ENCODE data around the gene PTPRA. TPM values are rescaled to one million over a fixed set of nuclear protein-coding genes. Genes with fewer than 3 reads are reported as not detected.
A peak's percentile ranks its signal among the peaks of the same experiment; 100 is the strongest.

PTPRA gene
- total and polyA plus RNA-seq, 2 of the 13 experiments (the other 11 are each of a cell fraction or from before 2014, with no cell fraction given), result 47.2 to 127 TPM

DNA sequence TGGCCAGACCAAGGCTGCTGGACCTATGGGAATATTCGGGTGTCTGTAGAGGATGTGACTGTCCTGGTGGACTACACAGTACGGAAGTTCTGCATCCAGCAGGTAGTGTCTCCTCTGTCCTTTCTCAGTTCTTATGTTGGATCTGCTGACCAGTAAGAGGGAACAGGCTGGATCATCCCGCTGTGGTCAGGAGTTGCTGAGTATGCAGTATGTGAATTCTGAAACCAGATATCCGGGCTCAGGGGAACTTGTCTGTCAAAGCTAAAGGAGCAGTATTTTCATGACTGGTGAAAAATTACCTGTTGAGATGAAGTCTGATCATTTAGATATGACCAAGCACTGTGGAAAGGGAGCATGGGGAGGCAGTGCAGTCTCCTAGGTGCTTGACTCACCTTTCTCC lies 148.0 kb downstream of the PTPRA start (continued):
- TF ChIP-seq, protein P1, sequence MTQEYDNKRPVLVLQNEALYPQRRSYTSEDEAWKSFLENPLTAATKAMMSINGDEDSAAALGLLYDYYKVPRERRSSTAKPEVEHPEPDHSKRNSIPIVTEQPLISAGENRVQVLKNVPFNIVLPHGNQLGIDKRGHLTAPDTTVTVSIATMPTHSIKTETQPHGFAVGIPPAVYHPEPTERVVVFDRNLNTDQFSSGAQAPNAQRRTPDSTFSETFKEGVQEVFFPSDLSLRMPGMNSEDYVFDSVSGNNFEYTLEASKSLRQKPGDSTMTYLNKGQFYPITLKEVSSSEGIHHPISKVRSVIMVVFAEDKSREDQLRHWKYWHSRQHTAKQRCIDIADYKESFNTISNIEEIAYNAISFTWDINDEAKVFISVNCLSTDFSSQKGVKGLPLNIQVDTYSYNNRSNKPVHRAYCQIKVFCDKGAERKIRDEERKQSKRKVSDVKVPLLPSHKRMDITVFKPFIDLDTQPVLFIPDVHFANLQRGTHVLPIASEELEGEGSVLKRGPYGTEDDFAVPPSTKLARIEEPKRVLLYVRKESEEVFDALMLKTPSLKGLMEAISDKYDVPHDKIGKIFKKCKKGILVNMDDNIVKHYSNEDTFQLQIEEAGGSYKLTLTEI (CRISPR knock-in tag; conservative IDR thresholded peaks at IDR 0.05), result no peak

DNA sequence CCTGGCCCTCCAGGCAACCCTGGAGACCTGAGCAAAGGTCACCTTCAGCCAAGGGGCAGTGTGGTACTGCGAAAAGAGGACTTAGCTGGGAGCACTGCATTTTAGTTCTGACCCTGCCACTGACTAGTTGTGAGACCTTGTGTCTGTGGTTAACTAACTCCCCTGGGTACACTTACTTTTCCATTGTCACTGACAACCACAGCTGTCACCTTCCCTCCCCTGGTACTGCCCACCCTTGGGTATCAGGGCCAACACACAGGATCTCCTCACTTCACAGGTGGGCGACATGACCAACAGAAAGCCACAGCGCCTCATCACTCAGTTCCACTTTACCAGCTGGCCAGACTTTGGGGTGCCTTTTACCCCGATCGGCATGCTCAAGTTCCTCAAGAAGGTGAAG lies 148.5 kb downstream of the PTPRA start:
- Histone ChIP-seq H3K4me1 (ENCODE audit: insufficient read depth, low read length) (peaks cover 36% of the 10 kb centered on the region), H3K27me3 (ENCODE audit: control insufficient read depth in 1 of 2, insufficient read depth in 2 of 2, low read length in 2 of 2) (no peaks in the 10 kb centered on the region), H4K20me1 (ENCODE audit: insufficient read depth, low read length) (no peaks in the 10 kb centered on the region), H3K9me3 (ENCODE audit: low read length) (no peaks in the 10 kb centered on the region), H3K4me3 (replicated peaks in 1 of 3; ENCODE audit: insufficient read depth in 1 of 3, low read depth in 2 of 3, low read length in 3 of 3) (no peak overlapping the region), H3K79me2 (ENCODE audit: insufficient read depth, low read length) (no peaks in the 10 kb centered on the region), H3K27ac (ENCODE audit: extremely low read length, insufficient read depth, low read length) (no peak overlapping the region), H3K4me2 (ENCODE audit: low read depth, low read length) (no peak overlapping the region), H2AFZ (ENCODE audit: low read length) (no peak overlapping the region), H3K36me3 (replicated peaks in 1 of 2; ENCODE audit: control insufficient read depth in 1 of 2, insufficient read depth in 2 of 2, low read length in 2 of 2) (peaks cover 37 to 60% of the 10 kb centered on the region in 2 experiments), H3K9ac (ENCODE audit: insufficient read depth, low read depth, low read length) (no peak overlapping the region)
- intact Hi-C loops (cut with micrococcal nuclease; ENCODE audit: unreplicated experiment) (no loop called here), in situ Hi-C loops (cut with HindIII; ENCODE audit: extremely low pct_ligation_motif_present, low pct_unique_long_range_greater_than_20kb) (no loop called here)
- CTCF ChIA-PET (ENCODE audit: low intra/inter-chr PET ratio, low total read pairs), result no interaction called here
- WGBS (ENCODE audit: low lambda C conversion rate), result 99% methylated on average over 5 of the region's 5 CpGs
- POLR2A ChIA-PET, result no interaction called here
- no TSS peak for BruUV-seq (replicated peaks)
- no peak for DNase-seq (ENCODE audit: low spot score)
- ATAC-seq, result no peak; the same call in 2 of the 3 replicates
- FAIRE-seq, result no peak
- TF ChIP-seq, protein P2, sequence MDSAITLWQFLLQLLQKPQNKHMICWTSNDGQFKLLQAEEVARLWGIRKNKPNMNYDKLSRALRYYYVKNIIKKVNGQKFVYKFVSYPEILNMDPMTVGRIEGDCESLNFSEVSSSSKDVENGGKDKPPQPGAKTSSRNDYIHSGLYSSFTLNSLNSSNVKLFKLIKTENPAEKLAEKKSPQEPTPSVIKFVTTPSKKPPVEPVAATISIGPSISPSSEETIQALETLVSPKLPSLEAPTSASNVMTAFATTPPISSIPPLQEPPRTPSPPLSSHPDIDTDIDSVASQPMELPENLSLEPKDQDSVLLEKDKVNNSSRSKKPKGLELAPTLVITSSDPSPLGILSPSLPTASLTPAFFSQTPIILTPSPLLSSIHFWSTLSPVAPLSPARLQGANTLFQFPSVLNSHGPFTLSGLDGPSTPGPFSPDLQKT (CRISPR knock-in tag; IDR thresholded peaks at IDR 0.05; ENCODE audit: borderline replicate concordance), result no peak
- TF ChIP-seq, protein P3, sequence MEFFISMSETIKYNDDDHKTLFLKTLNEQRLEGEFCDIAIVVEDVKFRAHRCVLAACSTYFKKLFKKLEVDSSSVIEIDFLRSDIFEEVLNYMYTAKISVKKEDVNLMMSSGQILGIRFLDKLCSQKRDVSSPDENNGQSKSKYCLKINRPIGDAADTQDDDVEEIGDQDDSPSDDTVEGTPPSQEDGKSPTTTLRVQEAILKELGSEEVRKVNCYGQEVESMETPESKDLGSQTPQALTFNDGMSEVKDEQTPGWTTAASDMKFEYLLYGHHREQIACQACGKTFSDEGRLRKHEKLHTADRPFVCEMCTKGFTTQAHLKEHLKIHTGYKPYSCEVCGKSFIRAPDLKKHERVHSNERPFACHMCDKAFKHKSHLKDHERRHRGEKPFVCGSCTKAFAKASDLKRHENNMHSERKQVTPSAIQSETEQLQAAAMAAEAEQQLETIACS (CRISPR knock-in tag; IDR thresholded peaks at IDR 0.05), result no peak
- TF ChIP-seq SRF (IDR thresholded peaks at IDR 0.05; ENCODE audit: low read depth, low read length) (no peak), BRD4 (CRISPR knock-in tag; IDR thresholded peaks at IDR 0.05) (0 out of 2 replicates have a peak, but pooled peaks have one; percentile 36), ZNF607 (CRISPR knock-in tag; IDR thresholded peaks at IDR 0.05; ENCODE audit: borderline replicate concordance) (no peak), MLLT10 (CRISPR knock-in tag; IDR thresholded peaks at IDR 0.05) (no peak), ZNF263 (CRISPR knock-in tag; IDR thresholded peaks at IDR 0.05) (peak; percentile 84), HIVEP1 (CRISPR knock-in tag; IDR thresholded peaks at IDR 0.05) (no peak), ZNF891 (CRISPR knock-in tag; IDR thresholded peaks at IDR 0.05) (no peak)
- TF ChIP-seq, protein P4, sequence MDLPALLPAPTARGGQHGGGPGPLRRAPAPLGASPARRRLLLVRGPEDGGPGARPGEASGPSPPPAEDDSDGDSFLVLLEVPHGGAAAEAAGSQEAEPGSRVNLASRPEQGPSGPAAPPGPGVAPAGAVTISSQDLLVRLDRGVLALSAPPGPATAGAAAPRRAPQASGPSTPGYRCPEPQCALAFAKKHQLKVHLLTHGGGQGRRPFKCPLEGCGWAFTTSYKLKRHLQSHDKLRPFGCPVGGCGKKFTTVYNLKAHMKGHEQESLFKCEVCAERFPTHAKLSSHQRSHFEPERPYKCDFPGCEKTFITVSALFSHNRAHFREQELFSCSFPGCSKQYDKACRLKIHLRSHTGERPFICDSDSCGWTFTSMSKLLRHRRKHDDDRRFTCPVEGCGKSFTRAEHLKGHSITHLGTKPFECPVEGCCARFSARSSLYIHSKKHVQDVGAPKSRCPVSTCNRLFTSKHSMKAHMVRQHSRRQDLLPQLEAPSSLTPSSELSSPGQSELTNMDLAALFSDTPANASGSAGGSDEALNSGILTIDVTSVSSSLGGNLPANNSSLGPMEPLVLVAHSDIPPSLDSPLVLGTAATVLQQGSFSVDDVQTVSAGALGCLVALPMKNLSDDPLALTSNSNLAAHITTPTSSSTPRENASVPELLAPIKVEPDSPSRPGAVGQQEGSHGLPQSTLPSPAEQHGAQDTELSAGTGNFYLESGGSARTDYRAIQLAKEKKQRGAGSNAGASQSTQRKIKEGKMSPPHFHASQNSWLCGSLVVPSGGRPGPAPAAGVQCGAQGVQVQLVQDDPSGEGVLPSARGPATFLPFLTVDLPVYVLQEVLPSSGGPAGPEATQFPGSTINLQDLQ (CRISPR knock-in tag; IDR thresholded peaks at IDR 0.05), result no peak
- TF ChIP-seq, protein P5, sequence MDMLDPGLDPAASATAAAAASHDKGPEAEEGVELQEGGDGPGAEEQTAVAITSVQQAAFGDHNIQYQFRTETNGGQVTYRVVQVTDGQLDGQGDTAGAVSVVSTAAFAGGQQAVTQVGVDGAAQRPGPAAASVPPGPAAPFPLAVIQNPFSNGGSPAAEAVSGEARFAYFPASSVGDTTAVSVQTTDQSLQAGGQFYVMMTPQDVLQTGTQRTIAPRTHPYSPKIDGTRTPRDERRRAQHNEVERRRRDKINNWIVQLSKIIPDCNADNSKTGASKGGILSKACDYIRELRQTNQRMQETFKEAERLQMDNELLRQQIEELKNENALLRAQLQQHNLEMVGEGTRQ (IDR thresholded peaks at IDR 0.05; ENCODE audit: low read depth, low read length), result 0 out of 2 replicates have a peak, but pooled peaks have one; percentile 2
- TF ChIP-seq, protein P5 (CRISPR knock-in tag; IDR thresholded peaks at IDR 0.05; ENCODE audit: borderline replicate concordance), result no peak
